HG03025 (cell line): ENCODE results near the gene CHST7.

Experiments used
- ATAC-seq: cut with Tn5 transposase; IDR thresholded peaks from one replicate; pipeline ENCODE4 v1.9.1; 2021; ENCODE audit warnings: mild to moderate bottlenecking, moderate library complexity; ENCODE audit not compliant: unreplicated experiment, low FRiP score

The CHST7 gene

DNA sequence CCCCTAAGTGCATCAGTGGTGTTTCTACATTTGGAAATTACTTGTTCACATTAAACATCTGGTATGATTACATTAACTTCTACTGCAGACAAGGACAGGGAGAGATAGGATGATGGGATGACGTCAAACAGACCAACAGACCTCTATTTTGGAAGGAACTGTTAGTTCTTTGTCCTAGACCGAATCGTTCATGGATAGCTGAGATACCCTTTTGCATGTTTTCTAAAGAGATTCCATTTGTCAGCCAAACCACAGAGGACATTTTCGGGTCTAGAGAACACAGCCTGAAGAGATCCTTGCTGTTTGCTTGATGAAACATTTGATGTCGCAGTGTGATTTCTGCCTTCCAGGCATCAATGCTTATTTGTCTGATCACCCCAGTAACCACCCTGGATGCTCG lies 27.7 kb downstream of the CHST7 start:
- no peak for ATAC-seq

DNA sequence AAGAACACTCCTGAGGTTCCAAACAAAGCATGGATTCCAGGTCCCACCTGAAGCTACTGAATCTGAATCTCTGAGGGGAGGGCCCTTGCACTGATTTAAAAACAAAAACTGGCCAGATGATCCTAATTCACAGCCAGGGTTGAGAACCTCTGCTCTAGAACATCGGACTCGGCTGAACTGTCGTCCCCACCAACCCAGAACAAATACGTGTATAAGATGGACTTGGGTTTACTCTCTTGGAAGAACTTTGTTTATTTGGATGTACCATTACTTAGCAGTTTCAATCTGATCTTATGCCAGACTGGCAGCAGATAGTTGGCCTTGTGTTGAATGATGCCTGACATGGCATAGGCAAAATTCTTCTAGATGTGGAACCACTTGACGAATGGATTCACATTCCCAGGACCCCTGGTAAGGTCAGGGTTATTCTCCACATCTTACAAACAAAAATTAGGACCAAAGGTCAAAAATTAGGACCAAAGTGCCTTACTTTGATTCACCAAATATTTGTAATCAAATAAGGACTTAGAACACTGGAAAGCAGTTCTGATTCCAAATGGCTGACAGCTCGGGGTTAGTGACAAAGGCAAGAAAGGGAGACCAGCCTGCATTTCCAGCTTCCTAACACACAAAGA lies 29.0 kb downstream of the CHST7 start:
- no peak for ATAC-seq

DNA sequence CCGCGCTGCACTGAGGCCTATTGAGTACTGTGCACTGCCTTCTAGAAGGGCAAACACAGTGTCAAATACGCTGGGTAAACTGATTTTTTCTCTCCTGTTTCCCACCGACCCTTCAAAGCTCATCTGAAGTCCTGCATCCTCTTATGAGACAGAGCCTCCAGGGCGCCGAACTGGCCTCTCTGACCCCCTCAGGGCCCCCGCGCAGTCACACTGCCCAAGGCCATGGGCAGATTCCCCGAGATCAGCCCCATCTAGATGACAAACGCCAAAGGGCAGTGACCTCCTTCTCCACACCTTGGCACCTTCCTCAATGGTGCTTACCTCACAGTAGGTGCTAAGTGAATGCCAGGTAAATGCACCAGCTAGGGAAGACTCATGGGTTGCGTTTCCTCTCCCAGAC lies 34.4 kb downstream of the CHST7 start:
- ATAC-seq: no peak

GRCh38 chrX:46610070-46610658 lies 36.6 kb downstream of the CHST7 start:
- ATAC-seq: no peak

- no peak for ATAC-seq
These were observed 38.2 kb downstream of the CHST7 start for GRCh38 chrX:46611658-46612362.

DNA sequence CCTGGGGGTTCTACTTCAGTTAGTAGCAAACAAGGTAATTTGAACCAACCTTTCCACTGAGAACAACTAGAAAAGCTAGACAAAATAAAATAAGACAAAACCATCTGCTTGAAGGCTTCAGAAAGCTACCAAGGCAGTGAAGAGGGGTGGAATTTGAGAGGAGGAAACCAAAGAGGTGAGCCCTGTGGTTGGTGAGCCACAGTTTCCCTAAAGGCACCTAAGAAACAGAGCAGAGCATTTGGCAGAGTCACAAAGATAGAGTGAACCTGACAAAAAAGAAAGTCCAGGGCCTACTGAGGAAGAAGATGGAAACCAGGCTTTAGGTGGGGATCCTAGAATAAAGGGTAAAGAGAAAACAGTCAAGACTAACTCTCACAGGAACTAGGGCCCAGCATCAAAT lies 44.3 kb downstream of the CHST7 start:
- no peak for ATAC-seq

DNA sequence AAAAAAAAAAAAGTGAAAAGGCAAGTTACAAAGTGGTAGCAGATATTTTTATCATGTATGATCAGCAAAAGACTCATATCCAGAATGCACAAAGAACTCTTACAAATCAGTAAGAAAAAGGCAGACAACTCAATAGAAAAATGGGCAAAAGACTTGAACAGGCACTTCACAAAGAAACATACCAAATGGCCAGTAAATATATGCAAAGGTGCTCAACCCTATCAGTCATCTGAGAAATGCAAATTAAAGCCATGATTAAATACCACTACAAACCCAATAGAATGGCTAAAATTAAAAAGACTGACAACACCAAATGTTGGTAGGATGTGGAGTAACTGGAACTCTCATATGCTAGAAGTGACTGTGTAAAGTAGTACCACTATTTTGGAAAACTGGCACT lies 45.4 kb downstream of the CHST7 start:
- ATAC-seq: no peak

DNA sequence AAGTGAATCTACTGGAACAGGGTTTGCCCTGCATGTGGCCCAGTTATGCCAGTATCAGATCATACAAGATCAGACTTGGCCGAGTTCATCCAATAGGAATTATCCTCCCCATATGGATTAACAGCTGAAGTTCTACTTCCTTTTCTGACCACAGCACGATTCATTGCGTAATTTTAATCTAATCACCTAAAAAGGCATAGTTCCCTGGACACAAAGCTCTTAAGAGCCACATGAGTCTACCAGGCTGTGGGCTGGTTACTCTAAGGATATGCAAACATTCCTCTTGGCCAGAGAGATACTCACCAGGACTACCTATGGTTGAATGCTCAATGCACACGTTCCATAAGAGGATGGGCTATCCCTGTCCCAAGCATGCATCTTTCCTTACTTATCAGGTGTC lies 46.9 kb downstream of the CHST7 start:
- ATAC-seq: no peak

- ATAC-seq: no peak
These were observed 48.0 kb downstream of the CHST7 start for GRCh38 chrX:46621572-46621971.

GRCh38 chrX:46624090-46624786 lies 50.7 kb downstream of the CHST7 start:
- ATAC-seq: no peak

- ATAC-seq: no peak
These were observed 53.0 kb downstream of the CHST7 start for GRCh38 chrX:46626566-46626965.

GRCh38 chrX:46627062-46627461 lies 53.5 kb downstream of the CHST7 start:
- no peak for ATAC-seq

GRCh38 chrX:46627711-46628419 lies 54.3 kb downstream of the CHST7 start:
- ATAC-seq: peak; percentile 2

- peak; percentile 73 for ATAC-seq
These were observed 55.2 kb downstream of the CHST7 start for GRCh38 chrX:46628460-46629371.

DNA sequence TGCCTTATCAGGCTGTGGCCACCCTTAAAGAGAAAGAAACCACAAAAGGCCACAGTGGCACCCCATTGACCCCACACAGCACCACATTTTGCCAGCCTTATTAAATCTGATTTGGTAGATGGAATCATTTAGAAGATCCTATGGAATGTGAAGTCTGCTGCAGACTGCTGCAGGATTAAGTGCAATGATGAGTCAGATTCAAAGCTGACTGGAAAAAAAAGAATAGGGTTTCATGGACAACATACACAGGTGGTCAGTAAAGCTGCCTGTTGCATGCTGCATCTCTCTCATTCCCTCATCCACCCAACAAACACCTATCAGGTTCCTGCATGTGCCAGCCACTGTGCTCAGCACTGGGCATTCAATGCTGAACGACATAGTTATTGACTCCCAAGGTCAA lies 56.6 kb downstream of the CHST7 start:
- no peak for ATAC-seq

- ATAC-seq: no peak
These were observed 61.0 kb downstream of the CHST7 start for GRCh38 chrX:46634577-46634976.

DNA sequence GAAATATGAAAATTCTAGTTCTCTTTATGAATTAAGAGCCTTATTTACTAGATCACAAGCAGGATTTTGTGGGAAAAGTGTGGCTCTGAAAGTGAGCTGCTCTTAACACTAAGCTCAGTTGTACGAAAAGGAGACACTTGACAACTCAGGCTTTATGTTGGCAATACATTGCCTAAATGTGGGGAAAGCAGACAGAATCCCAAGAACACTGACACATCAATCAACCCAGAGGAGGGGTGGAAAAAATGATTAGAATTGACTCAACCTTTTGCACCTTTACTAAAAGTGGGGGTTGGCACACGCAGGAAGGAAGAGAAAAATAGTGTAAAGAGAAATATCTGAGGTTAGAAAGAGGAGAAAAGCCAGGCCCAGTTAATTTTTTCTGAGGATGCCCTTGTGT lies 61.6 kb downstream of the CHST7 start:
- ATAC-seq: no peak

DNA sequence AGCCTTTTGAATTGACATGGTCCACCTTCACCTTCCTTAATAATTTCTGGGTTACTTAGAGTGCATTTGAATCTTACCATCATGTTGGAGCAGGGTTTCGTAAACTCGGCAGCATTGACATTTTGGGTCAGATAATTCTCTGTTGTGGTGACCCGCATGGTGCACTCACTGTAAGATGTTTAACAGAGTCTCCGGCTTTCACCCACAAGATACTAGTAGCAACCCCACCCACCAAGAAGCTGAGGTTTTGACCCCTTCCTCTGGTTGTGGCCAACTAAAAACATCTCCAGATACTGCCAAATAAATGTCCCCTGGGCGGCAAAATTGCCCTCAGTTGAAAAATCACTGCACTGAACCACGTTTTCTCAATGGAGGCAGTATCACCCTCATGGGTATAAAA lies 62.7 kb downstream of the CHST7 start:
- no peak for ATAC-seq

GRCh38 chrX:46637938-46638337 lies 64.4 kb downstream of the CHST7 start:
- no peak for ATAC-seq

DNA sequence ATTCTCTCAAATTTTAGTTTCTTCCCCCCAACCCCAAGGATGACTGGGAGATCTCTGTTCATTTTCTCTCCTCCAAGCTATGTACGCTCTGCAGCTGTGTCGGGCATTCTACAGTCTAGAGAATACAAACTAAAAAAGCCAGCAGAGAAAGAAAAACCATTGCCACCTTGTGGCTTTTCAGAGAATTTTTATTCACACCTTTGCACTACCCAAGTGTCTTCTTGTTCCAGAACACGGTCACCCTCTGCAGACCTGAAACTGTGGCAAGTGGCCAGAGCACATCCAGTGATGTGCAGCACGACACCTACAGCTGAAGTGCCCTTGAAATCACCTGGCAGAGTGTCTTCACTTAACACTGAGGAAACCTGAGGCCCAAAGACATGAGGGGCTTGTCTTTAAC lies 68.6 kb downstream of the CHST7 start:
- no peak for ATAC-seq
